ENCODE data around the gene KRABD2.
A peak's percentile ranks its signal among the peaks of the same experiment; 100 is the strongest.
"Not testable (repeated sequence)": the region's sequence is repeated elsewhere in the genome, so short reads cannot be mapped to it uniquely, and the experiment has no call there.

Gene KRABD2

GRCh38 chr17:8359769-8360168 is 16.7 kb downstream of the KRABD2 start:
- no peak for DNase-seq (ENCODE audit: extremely low spot score, unreplicated experiment)
- Mint-ChIP-seq H3K4me3 (no peak overlapping the region), H3K4me1 (ENCODE audit: unreplicated experiment) (peaks cover 18% of the 10 kb centered on the region), H3K9me3 (no peaks in the 10 kb centered on the region), H3K36me3 (peaks cover 4% of the 10 kb centered on the region), H3K27ac (peak overlapping the region; percentile 39), H3K27me3 (no peaks in the 10 kb centered on the region)
- TF ChIP-seq, protein P1, sequence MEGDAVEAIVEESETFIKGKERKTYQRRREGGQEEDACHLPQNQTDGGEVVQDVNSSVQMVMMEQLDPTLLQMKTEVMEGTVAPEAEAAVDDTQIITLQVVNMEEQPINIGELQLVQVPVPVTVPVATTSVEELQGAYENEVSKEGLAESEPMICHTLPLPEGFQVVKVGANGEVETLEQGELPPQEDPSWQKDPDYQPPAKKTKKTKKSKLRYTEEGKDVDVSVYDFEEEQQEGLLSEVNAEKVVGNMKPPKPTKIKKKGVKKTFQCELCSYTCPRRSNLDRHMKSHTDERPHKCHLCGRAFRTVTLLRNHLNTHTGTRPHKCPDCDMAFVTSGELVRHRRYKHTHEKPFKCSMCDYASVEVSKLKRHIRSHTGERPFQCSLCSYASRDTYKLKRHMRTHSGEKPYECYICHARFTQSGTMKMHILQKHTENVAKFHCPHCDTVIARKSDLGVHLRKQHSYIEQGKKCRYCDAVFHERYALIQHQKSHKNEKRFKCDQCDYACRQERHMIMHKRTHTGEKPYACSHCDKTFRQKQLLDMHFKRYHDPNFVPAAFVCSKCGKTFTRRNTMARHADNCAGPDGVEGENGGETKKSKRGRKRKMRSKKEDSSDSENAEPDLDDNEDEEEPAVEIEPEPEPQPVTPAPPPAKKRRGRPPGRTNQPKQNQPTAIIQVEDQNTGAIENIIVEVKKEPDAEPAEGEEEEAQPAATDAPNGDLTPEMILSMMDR (conservative IDR thresholded peaks at IDR 0.05): no peak

- peaks cover 18% of the 10 kb centered on the region for H3K4me1 Mint-ChIP-seq (ENCODE audit: unreplicated experiment)
- H3K36me3 Mint-ChIP-seq: peaks cover 2% of the 10 kb centered on the region
- H3K9me3 Mint-ChIP-seq: no peaks in the 10 kb centered on the region
- no peak for DNase-seq (ENCODE audit: extremely low spot score, unreplicated experiment)
- no peak overlapping the region for H3K27ac Mint-ChIP-seq
- TF ChIP-seq, protein P1 (conservative IDR thresholded peaks at IDR 0.05): no peak
- no peak overlapping the region for H3K4me3 Mint-ChIP-seq
- no peaks in the 10 kb centered on the region for H3K27me3 Mint-ChIP-seq
These were observed 18.6 kb downstream of the KRABD2 start for GRCh38 chr17:8357910-8358309.

DNA sequence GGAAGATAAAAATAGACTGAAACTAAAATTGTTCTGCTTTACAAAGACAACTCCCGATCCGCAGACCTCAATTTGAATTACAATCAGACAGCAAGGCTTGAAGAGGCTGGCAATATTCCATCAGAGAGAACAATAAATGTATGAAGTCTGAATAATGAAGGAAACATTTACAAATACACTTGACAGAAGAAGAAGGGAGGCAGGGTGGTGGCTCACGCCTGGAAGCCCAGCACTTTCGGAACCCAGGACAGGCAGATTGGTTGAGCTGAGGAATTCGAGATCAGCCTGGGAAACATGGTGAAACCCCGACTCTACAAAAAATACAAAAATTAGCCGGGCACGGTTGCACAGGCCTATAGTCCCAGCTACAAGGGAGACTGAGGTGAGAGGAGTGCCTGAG is 22.3 kb downstream of the KRABD2 start:
- Mint-ChIP-seq H3K27me3 (peaks cover 4% of the 10 kb centered on the region), H3K36me3 (no peaks in the 10 kb centered on the region), H3K9me3 (no peaks in the 10 kb centered on the region), H3K4me3 (no peak overlapping the region), H3K4me1 (ENCODE audit: unreplicated experiment) (no peaks in the 10 kb centered on the region), H3K27ac (no peak overlapping the region)
- TF ChIP-seq, protein P1 (conservative IDR thresholded peaks at IDR 0.05): no peak
- no peak for DNase-seq (ENCODE audit: extremely low spot score, unreplicated experiment)

- TF ChIP-seq, protein P1 (conservative IDR thresholded peaks at IDR 0.05): no peak
- Mint-ChIP-seq H3K4me3 (no peak overlapping the region), H3K4me1 (ENCODE audit: unreplicated experiment) (no peaks in the 10 kb centered on the region), H3K9me3 (no peaks in the 10 kb centered on the region), H3K27me3 (peaks cover 4% of the 10 kb centered on the region), H3K27ac (no peak overlapping the region), H3K36me3 (no peaks in the 10 kb centered on the region)
- DNase-seq (ENCODE audit: extremely low spot score, unreplicated experiment): no peak
These were observed 22.8 kb downstream of the KRABD2 start for GRCh38 chr17:8353736-8354135.

DNA sequence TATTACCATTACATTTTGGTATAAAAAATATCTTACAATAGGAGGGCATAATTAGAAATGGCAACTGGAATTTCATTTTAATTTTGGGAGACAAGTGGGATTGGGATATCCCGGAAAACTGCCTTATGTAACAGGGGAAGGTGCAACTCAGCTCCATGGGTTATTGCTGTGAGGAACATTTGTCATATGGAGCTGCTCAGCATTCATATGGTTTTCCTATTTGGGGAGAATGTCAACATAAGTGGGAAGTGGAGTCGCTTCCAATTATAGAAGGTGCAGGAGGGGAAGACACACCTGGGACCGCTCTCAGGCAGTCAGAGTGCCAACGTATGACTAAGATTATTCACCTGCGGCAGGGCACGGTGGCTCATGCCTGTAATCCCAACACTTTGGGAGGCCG is 26.2 kb downstream of the KRABD2 start:
- no peaks in the 10 kb centered on the region for H3K4me1 Mint-ChIP-seq (ENCODE audit: unreplicated experiment)
- DNase-seq (ENCODE audit: extremely low spot score, unreplicated experiment): no peak
- no peaks in the 10 kb centered on the region for H3K9me3 Mint-ChIP-seq
- TF ChIP-seq, protein P1 (conservative IDR thresholded peaks at IDR 0.05): no peak
- no peaks in the 10 kb centered on the region for H3K36me3 Mint-ChIP-seq
- peaks cover 24% of the 10 kb centered on the region for H3K27me3 Mint-ChIP-seq
- H3K4me3 Mint-ChIP-seq: no peak overlapping the region
- H3K27ac Mint-ChIP-seq: no peak overlapping the region

GRCh38 chr17:8347001-8347400 is 29.5 kb downstream of the KRABD2 start:
- not testable (repeated sequence) for H3K4me3 Mint-ChIP-seq; H3K4me1 Mint-ChIP-seq (ENCODE audit: unreplicated experiment); H3K36me3 Mint-ChIP-seq; H3K9me3 Mint-ChIP-seq; DNase-seq (ENCODE audit: extremely low spot score, unreplicated experiment); H3K27ac Mint-ChIP-seq
- H3K27me3 Mint-ChIP-seq: peaks cover 32% of the 10 kb centered on the region
